ENCODE data around the gene BTBD1. TPM values are rescaled to one million over a fixed set of nuclear protein-coding genes. Genes with fewer than 3 reads are reported as not detected.

Gene BTBD1
- total and polyA plus RNA-seq, 2 donors (not counting 3 experiments of a cell fraction or from before 2014, with no cell fraction given): 30.8 to 58.0 TPM

- Histone ChIP-seq H3K9me3 (replicated peaks; ENCODE audit: control insufficient read depth, insufficient read depth, low read length) (no peaks in the 10 kb centered on the region), H3K9me1 (replicated peaks; ENCODE audit: control insufficient read depth, extremely low read depth, insufficient read depth, low read length) (no peaks in the 10 kb centered on the region), H3K36me3 (ENCODE audit: control insufficient read depth in 2 of 2, extremely low read depth in 1 of 2, insufficient read depth in 2 of 2, low read length in 2 of 2) (no peaks in the 10 kb centered on the region), H3K4me1 (ENCODE audit: control insufficient read depth, extremely low read depth, insufficient read depth, low read length) (no peaks in the 10 kb centered on the region), H3K9ac (replicated peaks; ENCODE audit: extremely low read depth, insufficient read depth, low read length) (no peak overlapping the region), H3K4me3 (replicated peaks in 1 of 3; ENCODE audit: insufficient read depth in 1 of 3, low read depth in 1 of 3, low read length in 3 of 3) (no peak overlapping the region), H3K27ac (ENCODE audit: insufficient read depth, low read depth, low read length) (no peak overlapping the region), H3K4me2 (ENCODE audit: insufficient read depth, low read length) (no peak overlapping the region), H3K27me3 (ENCODE audit: control insufficient read depth in 2 of 2, insufficient read depth in 2 of 2, low read length in 2 of 2) (peaks cover 0 to 9% of the 10 kb centered on the region in 2 experiments), H3K79me2 (ENCODE audit: control insufficient read depth, insufficient read depth, low read length) (no peaks in the 10 kb centered on the region), H2AFZ (ENCODE audit: low read depth, low read length) (no peak overlapping the region), H4K20me1 (replicated peaks; ENCODE audit: control insufficient read depth, extremely low read depth, insufficient read depth, low read length) (no peaks in the 10 kb centered on the region)
- POLR2A ChIA-PET: no interaction called here
- no peak for FAIRE-seq
- CTCF ChIA-PET: no interaction called here
- DNase-seq (ENCODE audit: low read depth, low spot score): no peak
- no peak for TF ChIP-seq POLR2AphosphoS5 (IDR thresholded peaks at IDR 0.05; ENCODE audit: insufficient read depth, low read depth, low read length)
- no peak for TF ChIP-seq JUN (IDR thresholded peaks at IDR 0.05; ENCODE audit: borderline replicate concordance, insufficient read depth, insufficient read length, low read depth)
- no peak for TF ChIP-seq CTCF (IDR thresholded peaks at IDR 0.05; ENCODE audit: extremely low read depth in 1 of 2, insufficient read depth in 1 of 2, low read depth in 1 of 2, low read length in 2 of 2)
- no peak for TF ChIP-seq FOS (IDR thresholded peaks at IDR 0.05; ENCODE audit: borderline replicate concordance, insufficient read depth, low read length)
- TF ChIP-seq MYC (IDR thresholded peaks at IDR 0.05; ENCODE audit: low read depth, low read length): no peak
- TF ChIP-seq GATA2 (IDR thresholded peaks at IDR 0.05; ENCODE audit: insufficient read depth, insufficient read length, low read depth, low read length): no peak
- no peak for TF ChIP-seq EZH2 (IDR thresholded peaks at IDR 0.05; ENCODE audit: borderline replicate concordance, low read depth, low read length, severe bottlenecking)
- no peak for TF ChIP-seq POLR2A (IDR thresholded peaks at IDR 0.05; ENCODE audit: low read depth, low read length)
- TF ChIP-seq MAX (IDR thresholded peaks at IDR 0.05; ENCODE audit: insufficient read depth, insufficient read length): no peak
- dilution Hi-C loops (cut with MboI; ENCODE audit: extremely low pct_ligation_motif_present, low sequenced_read_pairs) (no loop called here), intact Hi-C loops (cut with micrococcal nuclease) (no loop called here)
- BruUV-seq (replicated peaks): no TSS peak
Measured at GRCh38 chr15:82972990-82973389, 94.1 kb downstream of the BTBD1 start.
